IMR-90 (cell line): ENCODE results near the gene EDIL3. TPM values are rescaled to one million over a fixed set of nuclear protein-coding genes. Genes with fewer than 3 reads are reported as not detected.

Experiments
- ATAC-seq: fragments of 200-7000 bp; cut with Tn5 transposase; 2 replicates; pipeline ENCODE4 v1.9.1; 2020; ENCODE audit warnings: low read depth, mild to moderate bottlenecking, moderate library complexity
- BruUV-seq: library from RNA; stranded (reverse); fragments of 400-500 nt; replicated peaks from 2 replicates; lab custom pipeline; 2021; lab: Mats Ljungman, UMichigan
- CTCF ChIA-PET: fragments of 300-600 bp; formaldehyde crosslinking; extraction: SDS; loops from one replicate; lab custom pipeline; 2021; ENCODE audit warnings: antibody characterized with exemption; lab: Yijun Ruan, JAX
- POLR2A ChIA-PET: fragments of 300-600 bp; sonication (Branson Sonifier 250); formaldehyde crosslinking; loops from one replicate; lab custom pipeline; 2022; ENCODE audit warnings: antibody characterized with exemption; ENCODE audit not compliant: unreplicated experiment; lab: Charles Lee
- DNase-seq: peaks from one replicate; pipeline ENCODE4 v3.0.0; 2013
- H2AFZ ChIP-seq: replicated peaks from 2 replicates; pipeline ENCODE3; 2013; ENCODE audit warnings: low read length, mild to moderate bottlenecking; ENCODE audit not compliant: poor library complexity
- H2AK5ac ChIP-seq: 2 replicates; pipeline ENCODE4 v1.6.1; 2013; ENCODE audit warnings: low read depth, low read length, inconsistent platforms
- H2AK9ac ChIP-seq: replicated peaks from 2 replicates; pipeline ENCODE3; 2013; ENCODE audit warnings: mild to moderate bottlenecking, low read depth, low read length, moderate library complexity; ENCODE audit not compliant: poor library complexity
- H2BK120ac ChIP-seq: 2 replicates; pipeline ENCODE4 v1.6.1; 2013; ENCODE audit warnings: low read depth, low read length, inconsistent platforms
- H2BK15ac ChIP-seq: 3 replicates; pipeline ENCODE4 v1.6.1; 2013; ENCODE audit warnings: low read depth, low read length, inconsistent platforms
- H2BK20ac ChIP-seq: 2 replicates; pipeline ENCODE4 v1.6.1; 2013; ENCODE audit warnings: low read depth, mild to moderate bottlenecking, inconsistent platforms, low read length, moderate library complexity
- H2BK5ac ChIP-seq: 2 replicates; pipeline ENCODE4 v1.6.1; 2013; ENCODE audit warnings: mild to moderate bottlenecking, low read depth, low read length, inconsistent platforms; ENCODE audit not compliant: poor library complexity, severe bottlenecking
- H3K14ac ChIP-seq: replicated peaks from 2 replicates; pipeline ENCODE4 v1.6.1; 2013; ENCODE audit warnings: low read depth, low read length, inconsistent platforms
- H3K18ac ChIP-seq: 2 replicates; pipeline ENCODE4 v1.6.1; 2013; ENCODE audit warnings: low read depth, low read length, control low read depth
- H3K23ac ChIP-seq: 2 replicates; pipeline ENCODE4 v1.6.1; 2013; ENCODE audit warnings: low read depth, low read length, inconsistent platforms
- H3K27ac ChIP-seq: 2 replicates; pipeline ENCODE4 v1.5.1; 2013; ENCODE audit warnings: mild to moderate bottlenecking, control low read depth, low read length; ENCODE audit not compliant: insufficient read depth
- H3K27me3 ChIP-seq: 2 replicates; pipeline ENCODE4 v1.6.1; 2013; ENCODE audit warnings: low read length; ENCODE audit not compliant: control insufficient read depth, insufficient read depth
- H3K36me3 ChIP-seq: 2 replicates; pipeline ENCODE4 v1.6.1; 2013; ENCODE audit warnings: low read length, mixed read lengths; ENCODE audit not compliant: control insufficient read depth, insufficient read depth
- H3K4ac ChIP-seq: 2 replicates; pipeline ENCODE4 v1.6.1; 2013; ENCODE audit warnings: low read depth, low read length, inconsistent platforms
- H3K4me1 ChIP-seq: 2 replicates; pipeline ENCODE4 v1.6.1; 2013; ENCODE audit warnings: low read length, mixed read lengths; ENCODE audit not compliant: control insufficient read depth, insufficient read depth
- H3K4me2 ChIP-seq: 2 replicates; pipeline ENCODE4 v1.6.1; 2013; ENCODE audit warnings: low read depth, mild to moderate bottlenecking, control low read depth, low read length, moderate library complexity
- H3K4me3 ChIP-seq: 2 replicates; pipeline ENCODE4 v1.5.1; 2013; ENCODE audit warnings: low read depth, mild to moderate bottlenecking, control low read depth, low read length, moderate library complexity; ENCODE audit not compliant: insufficient read depth
- H3K56ac ChIP-seq: 2 replicates; pipeline ENCODE4 v1.6.1; 2013; ENCODE audit warnings: low read length, inconsistent platforms; ENCODE audit not compliant: insufficient read depth; ENCODE audit errors: extremely low read depth
- H3K79me1 ChIP-seq, 2 experiments: 2 replicates each; pipeline ENCODE4 v1.6.1; 2013; ENCODE audit warnings: low read length in 2 of 2, inconsistent platforms in 1 of 2, low read depth in 1 of 2
- H3K9ac ChIP-seq: 2 replicates; pipeline ENCODE4 v1.6.1; 2013; ENCODE audit warnings: low read depth, low read length, control low read depth
- H3K9me1 ChIP-seq: 2 replicates; pipeline ENCODE4 v1.6.1; 2013; ENCODE audit warnings: low read length, inconsistent platforms; ENCODE audit not compliant: insufficient read depth
- H3K9me3 ChIP-seq: 2 replicates; pipeline ENCODE4 v1.6.1; 2013; ENCODE audit warnings: low read length; ENCODE audit not compliant: control insufficient read depth, insufficient read depth
- H4K20me1 ChIP-seq: 2 replicates; pipeline ENCODE4 v1.6.1; 2013; ENCODE audit warnings: low read length, inconsistent platforms; ENCODE audit not compliant: insufficient read depth
- H4K5ac ChIP-seq: 2 replicates; pipeline ENCODE4 v1.6.1; 2013; ENCODE audit warnings: mild to moderate bottlenecking, low read depth, low read length, control low read depth
- H4K8ac ChIP-seq, 2 experiments: 2 replicates each; pipeline ENCODE4 v1.6.1; 2013; ENCODE audit warnings: low read depth in 2 of 2, low read length in 2 of 2, control low read depth in 1 of 2, inconsistent platforms in 1 of 2
- H4K91ac ChIP-seq: 2 replicates; pipeline ENCODE4 v1.6.1; 2013; ENCODE audit warnings: low read depth, low read length, inconsistent platforms; ENCODE audit not compliant: insufficient read depth
- BHLHE40 ChIP-seq: fragments of 150-350 bp; IDR thresholded peaks from 2 replicates; pipeline ENCODE4 v1.6.1; 2016; ENCODE audit warnings: mild to moderate bottlenecking, low read depth, low read length
- CHD1 ChIP-seq: IDR thresholded peaks from 2 replicates; pipeline ENCODE4 v1.6.1; 2012; ENCODE audit warnings: low read depth, low read length, improper control_type of control experiment
- FOS ChIP-seq: fragments of 150-350 bp; IDR thresholded peaks from 2 replicates; pipeline ENCODE4 v1.6.1; 2016; ENCODE audit warnings: low read depth, low read length
- MAFK ChIP-seq: IDR thresholded peaks from 2 replicates; pipeline ENCODE4 v1.6.1; 2012; ENCODE audit warnings: low read depth, low read length, improper control_type of control experiment
- MAZ ChIP-seq: IDR thresholded peaks from 2 replicates; pipeline ENCODE4 v1.6.1; 2012; ENCODE audit warnings: low read depth, mild to moderate bottlenecking, low read length, improper control_type of control experiment, moderate library complexity, borderline replicate concordance
- MXI1 ChIP-seq: IDR thresholded peaks from 2 replicates; pipeline ENCODE4 v1.6.1; 2012; ENCODE audit warnings: low read depth, mild to moderate bottlenecking, low read length, moderate library complexity, borderline replicate concordance
- RAD21 ChIP-seq: IDR thresholded peaks from 2 replicates; pipeline ENCODE4 v1.6.1; 2012; ENCODE audit warnings: low read length, improper control_type of control experiment
- RFX5 ChIP-seq: IDR thresholded peaks from 2 replicates; pipeline ENCODE4 v1.8.0; 2012; ENCODE audit warnings: low read depth, mild to moderate bottlenecking, low read length, moderate library complexity
- USF2 ChIP-seq: fragments of 150-350 bp; IDR thresholded peaks from 2 replicates; pipeline ENCODE4 v1.6.1; 2017; ENCODE audit warnings: mild to moderate bottlenecking, antibody characterized with exemption, low read length, low read depth
- WGBS, 2 experiments: methylation state at CpG; one replicate each; pipeline versions ENCODE4 v1.1.5 to v1.1.7; 2013; ENCODE audit warnings: missing lambda C conversion rate in 2 of 2; ENCODE audit not compliant: insufficient read length in 1 of 2; ENCODE audit errors: extremely low coverage in 2 of 2; 5-methylcytosine and 5-hydroxymethylcytosine counted together
- dilution Hi-C: fragments of 300-500 bp; cut with HindIII; formaldehyde crosslinking; loops from one replicate; pipeline ENCODE4 v1.14.3; 2018; ENCODE audit warnings: low sequenced_read_pairs; ENCODE audit not compliant: unreplicated experiment
- in situ Hi-C: fragments of 300-500 bp; cut with MboI; formaldehyde crosslinking; loops from 3 replicates; pipeline ENCODE4 v1.14.3; 2019; ENCODE audit warnings: low sequenced_read_pairs, inconsistent platforms, mixed read lengths
- intact Hi-C: fragments of 100-400 bp; cut with micrococcal nuclease; formaldehyde crosslinking; loops from 2 replicates; pipeline ENCODE4 v1.10.0; 2022
- polyA plus RNA-seq, 3 experiments: library from polyadenylated mRNA; depleted of rRNA; stranded (reverse); fragments of >200 nt; gene quantifications; 2 replicates each; pipeline ENCODE4 v1.2.3, GENCODE V29; 2012; ENCODE audit warnings: low replicate concordance in 1 of 3
- total RNA-seq: library from RNA; depleted of rRNA; stranded (reverse); fragments of >200 nt; gene quantifications from 2 replicates; pipeline ENCODE4 v1.2.3, GENCODE V29; 2012

EDIL3 gene
- total and polyA plus RNA-seq, 2 of the 4 experiments (the other 2 are of a cell fraction), result 55.5 to 82.8 TPM

GRCh38 chr5:84301535-84301934 lies 83.1 kb downstream of the EDIL3 start:
- Histone ChIP-seq H4K91ac (no peak overlapping the region), H3K79me1 (peaks cover 22 to 29% of the 10 kb centered on the region in 2 experiments), H2BK15ac (no peak overlapping the region), H2AK5ac (no peak overlapping the region), H2BK20ac (peak overlapping the region; percentile 31; the same call in 1 of the 2 replicates), H2AK9ac (no peak overlapping the region), H2AFZ (no peak overlapping the region), H3K56ac (no peak overlapping the region), H3K9me3 (no peaks in the 10 kb centered on the region), H4K8ac (peak overlapping the region in 1 of 2 experiments; percentile 6; a peak in 1 of 4 replicates), H3K4ac (peak overlapping the region; percentile 18; the same call in 1 of the 2 replicates), H3K27ac (no peak overlapping the region), H3K4me2 (peak overlapping the region; percentile 46; the same call in 1 of the 2 replicates), H3K4me1 (no peaks in the 10 kb centered on the region), H3K9ac (no peak overlapping the region; the same call in 1 of the 2 replicates), H3K4me3 (no peak overlapping the region), H4K20me1 (no peaks in the 10 kb centered on the region), H2BK5ac (peak overlapping the region; percentile 83), H3K9me1 (peaks cover 2% of the 10 kb centered on the region; the same call in 1 of the 2 replicates), H3K23ac (no peak overlapping the region), H3K27me3 (no peaks in the 10 kb centered on the region), H3K36me3 (no peaks in the 10 kb centered on the region; the same call in 1 of the 2 replicates), H4K5ac (no peak overlapping the region), H3K14ac (no peak overlapping the region), H2BK120ac (0 out of 2 replicates have a peak overlapping the region, but pooled peaks have one; percentile 44), H3K18ac (peak overlapping the region; percentile 1; the same call in 1 of the 2 replicates)
- POLR2A ChIA-PET, result no interaction called here
- no peak for TF ChIP-seq MAZ
- TF ChIP-seq MXI1, result no peak
- no peak for TF ChIP-seq CHD1
- no peak for TF ChIP-seq RFX5
- no peak for TF ChIP-seq RAD21
- TF ChIP-seq USF2, result no peak
- no peak for TF ChIP-seq BHLHE40
- TF ChIP-seq FOS, result 0 out of 2 replicates have a peak, but pooled peaks have one; percentile 15
- no peak for TF ChIP-seq MAFK
- dilution Hi-C loops, result no loop called here
- intact Hi-C loops, result loop anchor here (2.0 kb wide), 1 partner anchor 77 kb away; no protein-coding TSS in a partner anchor
- ATAC-seq (peak; percentile 87), DNase-seq (peak; percentile 56)
- no CpG with 5 or more reads among the region's 1 CpG for WGBS, 2 experiments
- no TSS peak for BruUV-seq
- CTCF ChIA-PET, result no interaction called here
- in situ Hi-C loops, result no loop called here
